Measurements from ENCODE around the gene CKAP5.
"Not testable (repeated sequence)": the region's sequence is repeated elsewhere in the genome, so short reads cannot be mapped to it uniquely, and the experiment has no call there.

CKAP5 gene

DNA sequence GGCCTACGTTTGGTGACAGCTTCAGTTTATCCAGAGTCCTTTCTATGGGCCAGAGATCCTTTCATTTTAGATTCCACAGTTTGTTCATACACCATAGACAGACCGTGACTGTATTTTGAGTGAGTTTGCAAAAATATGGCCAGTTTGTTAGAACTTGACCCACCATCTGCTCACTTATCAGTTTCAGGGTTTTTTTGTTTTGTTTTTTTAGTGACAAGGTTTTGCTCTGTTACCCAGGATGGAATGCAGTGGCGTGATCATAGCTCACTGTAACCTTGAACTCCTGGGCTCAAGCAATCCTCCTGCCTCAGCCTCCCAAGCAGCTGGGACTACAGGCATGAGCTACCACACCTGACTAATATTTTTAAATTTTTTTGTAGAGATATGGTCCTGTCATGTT, 9.1 kb upstream of the CKAP5 start:
- no peak for DNase-seq (ENCODE audit: low read depth in 2 of 2)

- DNase-seq (ENCODE audit: low read depth in 2 of 2) = no peak
Measured at GRCh38 chr11:46850829-46851380, 4.8 kb upstream of the CKAP5 start.

- no peak for DNase-seq (ENCODE audit: low read depth in 2 of 2)
Measured at GRCh38 chr11:46849631-46850030, 3.6 kb upstream of the CKAP5 start.

DNA sequence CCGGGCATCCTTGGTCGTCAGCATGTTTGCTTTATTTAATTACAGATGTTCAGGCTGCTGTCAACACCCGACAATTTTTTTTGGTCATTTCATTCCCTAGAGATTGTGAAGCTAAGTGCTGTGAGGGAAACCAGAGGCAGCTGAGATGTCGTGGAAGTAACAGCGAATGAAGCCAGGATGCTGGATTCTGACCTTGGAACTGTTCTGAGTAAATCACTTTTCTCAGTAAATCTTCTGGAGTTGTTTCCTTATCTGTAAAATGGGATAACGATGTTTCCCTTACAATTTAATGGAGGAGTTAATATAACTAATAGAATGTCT, 390 bp upstream of the CKAP5 start:
- no peak for DNase-seq (ENCODE audit: low read depth in 2 of 2)

DNA sequence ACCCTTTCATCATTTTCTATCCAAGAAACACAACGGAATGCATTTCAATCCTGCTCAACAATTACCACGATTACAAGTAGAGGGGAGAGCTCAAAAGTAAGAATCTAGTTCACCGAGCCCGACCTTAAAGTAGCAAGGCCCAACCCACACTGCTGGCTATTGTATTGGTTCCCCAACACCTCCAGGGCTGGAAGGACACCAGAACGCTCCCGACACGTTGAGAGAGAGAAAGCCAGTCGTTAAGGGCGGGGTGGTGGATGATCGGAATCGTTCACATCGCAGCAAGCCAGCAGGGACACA, 690 bp downstream of the CKAP5 start:
- no peak for DNase-seq (ENCODE audit: low read depth in 2 of 2)

DNA sequence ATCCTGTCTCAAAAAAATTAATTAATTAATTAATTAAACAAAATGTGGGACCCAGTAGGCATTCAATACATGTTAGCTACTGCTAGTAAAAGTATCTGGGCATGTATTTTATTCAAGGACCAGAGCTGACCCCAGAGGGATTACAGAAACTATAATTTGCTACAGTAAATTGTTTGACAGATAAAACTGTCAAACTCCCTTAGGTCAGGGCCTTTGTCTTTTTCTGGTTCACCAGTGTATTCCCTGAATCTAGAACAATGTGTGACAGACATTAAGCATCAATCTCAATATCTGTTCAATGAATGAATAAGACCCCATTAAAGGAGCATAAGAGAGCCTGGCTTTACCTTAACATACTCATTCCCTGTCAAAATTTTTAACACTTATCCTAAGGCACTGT, 6.0 kb downstream of the CKAP5 start:
- DNase-seq (ENCODE audit: low read depth in 2 of 2) = no peak

- no peak for DNase-seq (ENCODE audit: low read depth in 2 of 2)
Measured at GRCh38 chr11:46838501-46838900, 7.6 kb downstream of the CKAP5 start.

DNA sequence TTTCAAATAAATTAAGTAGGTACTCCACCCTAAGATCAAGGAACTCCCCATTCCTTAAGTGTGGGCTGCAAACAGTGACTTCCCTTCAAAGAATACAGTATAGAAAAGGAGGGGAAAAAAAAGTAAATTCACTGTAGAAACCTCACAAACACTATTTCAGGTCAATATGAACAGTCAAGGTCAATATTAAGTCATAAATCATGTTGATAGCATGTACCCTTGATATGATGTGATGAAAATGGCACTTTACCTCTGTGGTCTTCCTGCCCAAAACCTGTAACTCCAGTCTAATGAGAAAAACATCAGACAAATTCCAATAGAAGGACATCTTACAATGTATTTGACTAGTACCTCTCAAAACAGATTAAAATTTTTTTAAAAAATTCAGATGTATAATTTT, 8.2 kb downstream of the CKAP5 start:
- no peak for DNase-seq (ENCODE audit: low read depth in 2 of 2)

DNA sequence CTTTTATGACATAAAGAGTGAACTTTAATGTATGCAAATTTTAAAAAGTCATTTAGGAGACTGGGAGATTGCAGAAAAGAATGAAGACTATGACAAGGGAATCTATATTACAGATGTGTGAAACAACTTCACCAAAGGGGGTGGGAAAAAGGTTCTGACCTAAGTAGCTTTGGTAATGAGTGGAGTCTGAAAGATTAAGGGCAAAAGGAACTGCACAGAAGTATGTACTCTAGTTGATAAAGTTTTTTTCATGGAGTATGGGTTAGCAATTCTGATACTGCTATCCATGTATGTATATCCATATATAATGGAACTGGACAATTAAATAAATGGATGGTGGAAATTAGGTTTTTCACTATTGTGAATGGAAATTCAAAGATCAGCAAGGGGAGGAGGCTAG, 9.2 kb downstream of the CKAP5 start:
- DNase-seq (ENCODE audit: low read depth in 2 of 2) = no peak

GRCh38 chr11:46836431-46836830, 9.6 kb downstream of the CKAP5 start:
- no peak for DNase-seq (ENCODE audit: low read depth in 2 of 2)

- DNase-seq (ENCODE audit: low read depth in 2 of 2) = no peak
Measured at GRCh38 chr11:46835897-46836296, 10.2 kb downstream of the CKAP5 start.

GRCh38 chr11:46834821-46835220, 11.3 kb downstream of the CKAP5 start:
- no peak for DNase-seq (ENCODE audit: low read depth in 2 of 2)

GRCh38 chr11:46832511-46833214, 13.4 kb downstream of the CKAP5 start:
- no peak for DNase-seq (ENCODE audit: low read depth in 2 of 2)

DNA sequence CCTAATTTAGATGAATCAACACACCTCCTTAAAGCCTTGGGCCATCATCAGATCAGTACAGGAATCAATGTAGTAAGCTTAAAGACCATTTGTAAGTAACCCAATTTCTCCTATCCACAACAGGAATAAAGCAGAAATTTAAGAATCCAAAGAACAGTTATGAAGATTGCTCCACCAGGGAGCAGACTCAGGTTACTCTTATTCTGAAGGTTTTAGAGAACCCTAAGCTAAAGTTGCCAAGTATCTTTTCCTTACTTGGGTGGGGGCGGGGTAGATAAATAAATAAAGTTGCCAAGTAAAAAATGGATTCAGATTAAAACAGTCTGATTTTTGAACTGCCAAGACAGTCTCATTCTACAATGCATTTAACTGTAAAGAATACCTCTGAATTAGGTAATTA, 18.1 kb downstream of the CKAP5 start:
- no peak for DNase-seq (ENCODE audit: low read depth in 2 of 2)

GRCh38 chr11:46826310-46827044, 19.6 kb downstream of the CKAP5 start:
- DNase-seq (ENCODE audit: low read depth in 2 of 2) = peak; percentile 41 to 58

GRCh38 chr11:46808799-46809431, 37.2 kb downstream of the CKAP5 start:
- DNase-seq (ENCODE audit: low read depth in 2 of 2) = no peak

DNA sequence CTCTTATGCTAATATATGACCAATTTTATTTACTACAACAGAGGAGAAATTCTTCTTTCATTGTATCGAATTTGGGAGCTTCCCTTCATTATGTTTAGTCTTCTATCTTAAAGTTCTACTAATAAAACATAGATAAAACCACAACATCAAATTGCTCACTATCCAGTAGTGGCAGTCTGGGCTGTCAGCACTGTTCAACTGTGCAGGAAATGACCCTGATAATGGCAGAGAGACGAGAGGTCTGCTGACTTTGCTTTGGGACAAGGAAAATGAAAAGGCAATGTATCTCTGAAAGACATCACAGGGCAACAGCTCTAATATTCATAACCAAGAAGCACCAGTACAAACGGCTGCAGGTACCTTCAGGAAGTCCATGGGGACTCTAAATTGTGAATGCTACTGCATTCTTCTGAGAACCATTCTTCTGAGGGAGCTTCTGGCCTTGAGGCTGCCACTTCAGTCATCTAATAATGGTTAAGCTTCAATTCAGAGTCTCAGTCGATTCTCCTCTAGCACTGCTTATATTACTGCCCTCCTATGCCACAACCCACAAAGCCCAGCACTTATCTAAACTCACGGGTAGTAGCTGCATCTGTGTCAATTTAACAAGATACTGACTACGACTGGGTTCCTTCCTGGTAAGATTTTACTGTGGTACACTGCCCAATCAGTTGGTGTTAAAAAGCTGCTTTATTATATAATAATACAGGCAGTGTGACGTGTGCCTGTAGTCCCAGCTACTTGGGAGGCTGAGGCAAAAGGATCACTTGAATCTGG, 44.2 kb downstream of the CKAP5 start:
- DNase-seq (ENCODE audit: low read depth in 2 of 2) = no peak

- no peak for DNase-seq (ENCODE audit: low read depth in 2 of 2)
Measured at GRCh38 chr11:46800177-46800576, 45.9 kb downstream of the CKAP5 start.

GRCh38 chr11:46799725-46800124, 46.4 kb downstream of the CKAP5 start:
- not testable (repeated sequence) for DNase-seq (ENCODE audit: low read depth in 2 of 2)

DNA sequence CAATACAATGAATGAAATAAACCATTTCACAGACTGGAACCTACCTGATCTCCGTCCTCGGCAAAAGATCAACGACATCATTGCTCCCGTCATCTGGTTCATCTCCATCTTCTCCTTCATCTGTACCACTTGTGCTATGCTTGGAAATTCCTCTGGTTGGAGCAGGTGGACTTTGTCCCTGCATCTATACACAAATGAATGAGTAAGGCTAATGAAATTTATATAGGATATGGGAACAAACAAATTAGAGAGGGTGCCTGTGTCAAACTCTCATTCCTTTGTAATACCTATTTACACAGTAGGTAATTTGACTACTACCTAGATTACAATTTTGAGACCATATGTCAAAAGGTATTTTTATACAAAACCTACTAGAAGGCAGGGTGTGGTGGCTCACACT, 67.7 kb downstream of the CKAP5 start:
- no peak for DNase-seq (ENCODE audit: low read depth in 2 of 2)

DNA sequence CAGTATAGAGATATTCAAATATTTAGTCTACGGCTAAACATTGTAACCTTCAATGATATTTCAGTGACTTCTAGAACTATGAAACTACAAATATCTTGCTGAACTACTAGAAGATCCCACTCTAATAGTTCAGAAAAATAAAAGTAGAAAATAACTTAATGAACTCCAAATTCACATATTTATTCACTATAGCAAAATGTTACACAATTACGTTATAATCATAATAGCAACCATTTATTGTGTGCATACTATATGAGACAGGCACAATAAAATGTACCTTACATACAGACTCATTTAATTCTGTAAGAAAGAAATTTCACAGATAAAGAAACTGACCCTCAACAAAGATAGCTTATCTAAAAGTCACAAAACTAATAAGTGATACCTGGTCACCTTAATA, 69.2 kb downstream of the CKAP5 start:
- no peak for DNase-seq (ENCODE audit: low read depth in 2 of 2)

DNA sequence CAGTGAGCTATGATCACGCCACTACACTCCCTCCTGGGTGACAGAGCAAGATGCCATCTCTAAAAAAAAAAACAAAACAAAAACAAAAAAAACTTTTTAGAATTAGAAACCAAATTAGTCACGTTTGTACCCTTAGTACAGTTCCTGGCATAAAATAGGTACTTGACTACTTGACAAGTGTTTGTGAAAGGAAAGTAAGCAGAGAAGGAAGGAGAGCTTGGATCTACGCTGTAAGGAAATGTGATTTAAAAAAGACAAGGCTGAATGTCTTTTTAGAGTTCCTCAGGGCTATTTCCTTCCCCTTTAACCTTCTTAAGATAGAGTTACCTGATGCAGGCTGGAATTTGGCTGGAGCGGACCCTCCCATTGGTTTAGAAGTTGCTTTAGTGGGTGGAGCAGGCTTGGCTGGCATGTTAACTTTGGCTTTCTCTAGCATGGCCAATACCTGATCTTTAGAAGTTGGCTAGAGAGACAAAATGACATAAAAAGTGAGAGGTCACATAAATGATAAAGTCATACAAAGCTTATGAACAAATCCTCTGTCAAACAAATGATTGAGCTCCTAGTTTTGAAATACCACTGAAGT, 76.4 kb downstream of the CKAP5 start:
- DNase-seq (ENCODE audit: low read depth in 2 of 2) = no peak

Measured in stimulated activated CD4-positive, alpha-beta T cell treated with anti-CD3 and anti-CD28 coated beads, Interleukin-12 subunit alpha, Interleukin-12 subunit beta, amount 100 ng/mL, for 24 hours (primary cell).